ENCODE measurements around the gene NFILZ.

GRCh38 chr19:8654591-8655339 is 24.3 kb downstream of the NFILZ start:
- TF ChIP-seq CTCF (conservative IDR thresholded peaks at IDR 0.05; ENCODE audit: low read length) (peak; percentile 91), EZH2phosphoT487 (IDR thresholded peaks at IDR 0.05; ENCODE audit: borderline replicate concordance, low read depth, low read length) (no peak)
